NCI-H748 (cell line): ENCODE results near the gene ARFGAP1.

Experiments used
- DNase-seq: peaks from one replicate; lab custom pipeline; 2025; ENCODE audit not compliant: unreplicated experiment; lab: John Stamatoyannopoulos, UW

The ARFGAP1 gene

GRCh38 chr20:63259734-63260460 lies 12.7 kb upstream of the ARFGAP1 start:
- no peak for DNase-seq

GRCh38 chr20:63260521-63260920 lies 12.1 kb upstream of the ARFGAP1 start:
- no peak for DNase-seq

GRCh38 chr20:63261060-63261794 lies 11.4 kb upstream of the ARFGAP1 start:
- DNase-seq: no peak

GRCh38 chr20:63261795-63262528 lies 10.7 kb upstream of the ARFGAP1 start:
- DNase-seq: no peak

- no peak for DNase-seq
Observed at GRCh38 chr20:63262836-63263235, 9.8 kb upstream of the ARFGAP1 start.

GRCh38 chr20:63264000-63264399 lies 8.6 kb upstream of the ARFGAP1 start:
- no peak for DNase-seq

GRCh38 chr20:63264519-63264918 lies 8.1 kb upstream of the ARFGAP1 start:
- DNase-seq: no peak

- DNase-seq: no peak
Observed at GRCh38 chr20:63265891-63266515, 6.6 kb upstream of the ARFGAP1 start.

- DNase-seq: no peak
Observed at GRCh38 chr20:63267691-63268090, 4.9 kb upstream of the ARFGAP1 start.

- DNase-seq: no peak
Observed at GRCh38 chr20:63268256-63268655, 4.4 kb upstream of the ARFGAP1 start.

- DNase-seq: no peak
Observed at GRCh38 chr20:63268671-63269439, 3.8 kb upstream of the ARFGAP1 start.

GRCh38 chr20:63269724-63270123 lies 2.9 kb upstream of the ARFGAP1 start:
- DNase-seq: no peak

GRCh38 chr20:63270606-63271325 lies 1.8 kb upstream of the ARFGAP1 start:
- DNase-seq: no peak

- DNase-seq: no peak
Observed at GRCh38 chr20:63273059-63273579, 506 bp downstream of the ARFGAP1 start.

GRCh38 chr20:63273635-63274380 lies 1.2 kb downstream of the ARFGAP1 start:
- DNase-seq: no peak

GRCh38 chr20:63274381-63275228 lies 2.0 kb downstream of the ARFGAP1 start:
- no peak for DNase-seq

GRCh38 chr20:63275825-63276224 lies 3.2 kb downstream of the ARFGAP1 start:
- no peak for DNase-seq

GRCh38 chr20:63276956-63277355 lies 4.3 kb downstream of the ARFGAP1 start:
- no peak for DNase-seq
